GM18870 (cell line): ENCODE measurements around the gene RAB27B.

Source experiments
- ATAC-seq: cut with Tn5 transposase; IDR thresholded peaks from one replicate; pipeline ENCODE4 v1.9.1; 2021; ENCODE audit warnings: moderate library complexity; ENCODE audit not compliant: unreplicated experiment

The RAB27B gene

GRCh38 chr18:54906331-54907185, 78.3 kb downstream of the RAB27B start:
- ATAC-seq: no peak

- ATAC-seq: no peak
Observed at GRCh38 chr18:54909538-54909937, 81.3 kb downstream of the RAB27B start.

GRCh38 chr18:54910161-54910919, 82.1 kb downstream of the RAB27B start:
- ATAC-seq: no peak

GRCh38 chr18:54911551-54911950, 83.3 kb downstream of the RAB27B start:
- ATAC-seq: no peak

GRCh38 chr18:54914816-54915215, 86.5 kb downstream of the RAB27B start:
- ATAC-seq: no peak

- ATAC-seq: no peak
Observed at GRCh38 chr18:54916507-54916906, 88.2 kb downstream of the RAB27B start.

GRCh38 chr18:54918060-54918459, 89.8 kb downstream of the RAB27B start:
- ATAC-seq: no peak

- ATAC-seq: no peak
Observed at GRCh38 chr18:54919412-54919811, 91.1 kb downstream of the RAB27B start.

GRCh38 chr18:54923339-54923956, 95.2 kb downstream of the RAB27B start:
- ATAC-seq: no peak

GRCh38 chr18:54924948-54925347, 96.7 kb downstream of the RAB27B start:
- no peak for ATAC-seq

GRCh38 chr18:54926593-54927325, 98.5 kb downstream of the RAB27B start:
- ATAC-seq: no peak

- ATAC-seq: no peak
Observed at GRCh38 chr18:54928236-54928635, 100.0 kb downstream of the RAB27B start.

GRCh38 chr18:54931152-54931551, 102.9 kb downstream of the RAB27B start:
- ATAC-seq: no peak

- no peak for ATAC-seq
Observed at GRCh38 chr18:54932472-54932871, 104.2 kb downstream of the RAB27B start.

- ATAC-seq: no peak
Observed at GRCh38 chr18:54938506-54938905, 110.2 kb downstream of the RAB27B start.

- ATAC-seq: no peak
Observed at GRCh38 chr18:54939361-54939917, 111.2 kb downstream of the RAB27B start.

GRCh38 chr18:54942144-54942543, 113.9 kb downstream of the RAB27B start:
- no peak for ATAC-seq

GRCh38 chr18:54942569-54942968, 114.3 kb downstream of the RAB27B start:
- no peak for ATAC-seq
